Lung (tissue), 12 donors: Measurements from ENCODE around the gene FLVCR1. TPM values are rescaled to one million over a fixed set of nuclear protein-coding genes. Genes with fewer than 3 reads are reported as not detected.
"Not testable (repeated sequence)": the region's sequence is repeated elsewhere in the genome, so short reads cannot be mapped to it uniquely, and the experiment has no call there.

Experiments used
- ATAC-seq: fragments of 200-7000 bp; cut with Tn5 transposase; one replicate; pipeline ENCODE4 v1.9.1; 2020; ENCODE audit warnings: moderate number of reproducible peaks; ENCODE audit not compliant: insufficient read depth, low FRiP score
- DNase-seq, 3 donors: peaks; one replicate each; pipeline ENCODE4 v3.0.0-alpha.2; 2013 to 2017
- H3K27ac ChIP-seq, 2 donors: one replicate each; pipeline ENCODE4 v1.5.1; 2013; ENCODE audit warnings: mild to moderate bottlenecking in 2 of 2, moderate library complexity in 2 of 2, control low read depth in 1 of 2, inconsistent platforms in 1 of 2, low read depth in 1 of 2, low read length in 1 of 2
- H3K27me3 ChIP-seq, 3 donors: one replicate each; pipeline ENCODE4 v1.5.1; 2013; ENCODE audit warnings: low read length in 2 of 3; ENCODE audit not compliant: control insufficient read depth in 3 of 3, insufficient read depth in 3 of 3
- H3K36me3 ChIP-seq, 4 donors: one replicate each; pipeline ENCODE4 v1.5.1; 2013; ENCODE audit warnings: low read length in 4 of 4, mild to moderate bottlenecking in 1 of 4, moderate library complexity in 1 of 4; ENCODE audit not compliant: control insufficient read depth in 4 of 4, insufficient read depth in 4 of 4
- H3K4me1 ChIP-seq, 5 donors: one replicate each; pipeline ENCODE4 v1.5.1; 2013; ENCODE audit warnings: low read length in 5 of 5, mild to moderate bottlenecking in 2 of 5, moderate library complexity in 1 of 5; ENCODE audit not compliant: control insufficient read depth in 5 of 5, insufficient read depth in 5 of 5
- H3K4me3 ChIP-seq: one replicate; pipeline ENCODE4 v1.5.1; 2013; ENCODE audit warnings: mild to moderate bottlenecking, control low read depth, moderate library complexity
- H3K9ac ChIP-seq, 2 donors: one replicate each; pipeline ENCODE4 v1.5.1; 2013; ENCODE audit warnings: low read length in 2 of 2, control low read depth in 1 of 2; ENCODE audit not compliant: insufficient read depth in 1 of 2
- H3K9me3 ChIP-seq, 4 donors: one replicate each; pipeline ENCODE4 v1.5.1; 2013; ENCODE audit warnings: low read length in 3 of 4, mild to moderate bottlenecking in 1 of 4, moderate library complexity in 1 of 4; ENCODE audit not compliant: control insufficient read depth in 4 of 4, insufficient read depth in 3 of 4
- WGBS, 2 donors: extraction: QIAGEN DNeasy Blood & Tissue Kit; methylation state at CpG; one replicate each; pipeline ENCODE4 v1.1.7; 2013; 5-methylcytosine and 5-hydroxymethylcytosine counted together
- polyA plus RNA-seq, 2 donors: library from polyadenylated mRNA; stranded (reverse); fragments of 200-250 nt; gene quantifications; one replicate each; pipeline ENCODE4 v1.2.1, GENCODE V29; 2013
- total RNA-seq, 2 donors: library from RNA; depleted of rRNA in 1 of 2; stranded (reverse); fragments of >200 nt in 1 of 2; gene quantifications; one replicate each; pipeline ENCODE4 v1.2.1, GENCODE V29; 2014 to 2021
- TF ChIP-seq, protein P1 (sequence below): IDR thresholded peaks from 2 replicates; pipeline ENCODE4 v1.5.1; 2012; ENCODE audit warnings: mild to moderate bottlenecking; ENCODE audit errors: control extremely low read depth, extremely low read depth
- donor health status: control.
- donor health status: control.
- donor health status: Bipolar disorder and iron deficiency.
- donor health status: healthy.
- donor health status: DM: yes; HTN: yes; CAD: no.

FLVCR1 gene
- total and polyA plus RNA-seq, 4 donors, result 4.5 to 17.4 (median 6.6) TPM

DNA sequence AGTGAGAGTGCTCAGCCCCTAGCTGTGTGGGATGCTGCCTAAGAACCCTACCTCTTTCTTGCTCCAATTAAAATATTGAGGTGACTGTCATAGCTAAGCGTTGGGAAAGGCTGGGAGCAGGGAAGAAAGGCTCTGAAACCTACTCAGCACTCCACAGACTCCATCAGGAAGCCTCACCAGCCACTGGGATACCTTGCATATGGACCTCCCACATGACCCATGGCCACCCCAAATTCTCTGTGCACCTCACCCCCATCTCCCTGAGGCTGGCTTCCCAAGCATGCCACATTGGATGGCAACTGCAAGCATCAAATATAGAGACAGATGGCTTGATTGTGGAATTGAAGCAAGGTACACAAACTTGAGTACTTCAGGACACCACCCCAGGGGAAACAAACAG, 41.8 kb downstream of the FLVCR1 start:
- 94 to 95% methylated on average over 1 of the region's 1 CpG for WGBS, 2 donors
- peaks cover 0 to 12% (median 6%) of the 10 kb centered on the region in 4 donors for H3K9me3 ChIP-seq
- H3K4me3 ChIP-seq, result no peak overlapping the region
- DNase-seq, result no peak
- peaks cover 12 to 18% (median 15%) of the 10 kb centered on the region in 4 donors for H3K36me3 ChIP-seq
- TF ChIP-seq, protein P1, sequence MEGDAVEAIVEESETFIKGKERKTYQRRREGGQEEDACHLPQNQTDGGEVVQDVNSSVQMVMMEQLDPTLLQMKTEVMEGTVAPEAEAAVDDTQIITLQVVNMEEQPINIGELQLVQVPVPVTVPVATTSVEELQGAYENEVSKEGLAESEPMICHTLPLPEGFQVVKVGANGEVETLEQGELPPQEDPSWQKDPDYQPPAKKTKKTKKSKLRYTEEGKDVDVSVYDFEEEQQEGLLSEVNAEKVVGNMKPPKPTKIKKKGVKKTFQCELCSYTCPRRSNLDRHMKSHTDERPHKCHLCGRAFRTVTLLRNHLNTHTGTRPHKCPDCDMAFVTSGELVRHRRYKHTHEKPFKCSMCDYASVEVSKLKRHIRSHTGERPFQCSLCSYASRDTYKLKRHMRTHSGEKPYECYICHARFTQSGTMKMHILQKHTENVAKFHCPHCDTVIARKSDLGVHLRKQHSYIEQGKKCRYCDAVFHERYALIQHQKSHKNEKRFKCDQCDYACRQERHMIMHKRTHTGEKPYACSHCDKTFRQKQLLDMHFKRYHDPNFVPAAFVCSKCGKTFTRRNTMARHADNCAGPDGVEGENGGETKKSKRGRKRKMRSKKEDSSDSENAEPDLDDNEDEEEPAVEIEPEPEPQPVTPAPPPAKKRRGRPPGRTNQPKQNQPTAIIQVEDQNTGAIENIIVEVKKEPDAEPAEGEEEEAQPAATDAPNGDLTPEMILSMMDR, result no peak
- no peak overlapping the region for H3K9ac ChIP-seq
- H3K27ac ChIP-seq, result no peak overlapping the region
- no peaks in the 10 kb centered on the region for H3K4me1 ChIP-seq
- ATAC-seq, result no peak
- H3K27me3 ChIP-seq, result no peaks in the 10 kb centered on the region

DNA sequence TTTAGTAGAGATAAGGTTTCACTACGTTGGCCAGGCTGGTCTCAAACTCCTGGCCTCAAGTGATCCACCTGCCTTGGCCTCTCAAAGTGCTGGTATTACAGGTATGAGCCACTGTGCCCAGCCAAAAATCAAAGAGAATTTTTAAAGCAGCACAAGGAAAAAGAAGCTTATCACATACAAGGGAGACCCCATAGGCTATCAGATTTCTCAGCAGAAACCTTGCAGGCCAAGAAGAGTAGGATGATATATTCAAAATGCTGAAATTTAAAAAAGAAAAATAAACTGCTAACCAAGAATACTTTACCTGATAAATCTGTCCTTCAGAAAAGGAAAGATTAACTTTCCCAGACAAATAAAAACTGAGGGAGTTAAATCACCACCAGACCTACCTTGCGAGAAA, 43.2 kb downstream of the FLVCR1 start:
- Histone ChIP-seq H3K27ac (no peak overlapping the region), H3K27me3 (no peaks in the 10 kb centered on the region), H3K9ac (no peak overlapping the region), H3K9me3 (peaks cover 0 to 12% (median 6%) of the 10 kb centered on the region in 4 donors), H3K4me1 (no peaks in the 10 kb centered on the region), H3K4me3 (no peak overlapping the region), H3K36me3 (peaks cover 7 to 13% (median 10%) of the 10 kb centered on the region in 4 donors)
- TF ChIP-seq, protein P1, result no peak
- DNase-seq (no peak), ATAC-seq (no peak)
- 71 to 95% methylated on average over 2 of the region's 2 CpGs for WGBS, 2 donors

DNA sequence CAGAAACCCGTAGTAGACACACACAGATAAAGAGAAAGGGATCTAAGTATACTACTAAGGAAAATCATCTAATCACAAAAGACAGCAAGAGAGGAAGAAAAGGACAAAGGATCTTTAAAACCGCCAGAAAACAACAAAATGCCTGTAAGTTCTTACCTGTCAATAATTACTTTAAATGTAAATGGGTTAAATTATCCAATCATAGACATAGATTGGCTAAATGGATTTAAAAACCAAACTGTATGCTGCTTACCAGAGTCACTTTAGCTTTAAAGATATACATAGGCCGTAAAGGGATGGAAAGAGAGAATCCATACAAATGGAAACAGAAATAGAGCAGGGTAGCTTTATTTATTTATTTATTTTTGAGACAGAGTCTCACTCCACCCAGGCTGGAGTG, 44.0 kb downstream of the FLVCR1 start:
- Histone ChIP-seq H3K36me3 (peaks cover 7 to 13% (median 9%) of the 10 kb centered on the region in 4 donors), H3K27me3 (peaks cover 0 to under 1% (median 0%) of the 10 kb centered on the region in 3 donors), H3K4me1 (no peaks in the 10 kb centered on the region), H3K4me3 (no peak overlapping the region), H3K9ac (no peak overlapping the region), H3K9me3 (peaks cover 0 to 12% (median 6%) of the 10 kb centered on the region in 4 donors), H3K27ac (no peak overlapping the region)
- ATAC-seq (no peak), DNase-seq (no peak)
- TF ChIP-seq, protein P1, result no peak
- 81 to 97% methylated on average over 3 of the region's 3 CpGs for WGBS, 2 donors

DNA sequence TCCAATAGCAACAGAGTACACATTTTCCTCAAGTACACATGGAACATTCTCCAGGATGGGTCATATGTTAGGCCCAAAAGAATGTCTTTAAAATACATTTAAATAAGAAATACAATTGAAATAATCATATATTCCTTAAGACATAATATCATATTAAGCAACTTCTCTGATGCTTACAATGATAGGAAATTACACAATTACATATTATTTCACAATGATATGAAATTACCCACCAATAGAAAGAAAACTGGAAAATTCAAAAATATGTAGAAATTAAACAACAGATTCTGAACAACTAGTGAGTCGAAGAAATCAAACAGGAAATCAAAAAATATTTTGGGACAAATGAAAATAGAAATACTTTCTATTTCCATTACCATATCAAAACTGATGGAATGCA, 45.6 kb downstream of the FLVCR1 start:
- no peak for ATAC-seq
- H3K27ac ChIP-seq, result no peak overlapping the region
- no peaks in the 10 kb centered on the region for H3K4me1 ChIP-seq
- DNase-seq, result no peak
- peaks cover 0 to 2% (median 0%) of the 10 kb centered on the region in 3 donors for H3K27me3 ChIP-seq
- H3K9me3 ChIP-seq, result peaks cover 0 to 12% (median 6%) of the 10 kb centered on the region in 4 donors
- WGBS, 2 donors, result 50 to 85% methylated on average over 1 of the region's 1 CpG
- H3K36me3 ChIP-seq, result peaks cover 4 to 8% (median 6%) of the 10 kb centered on the region in 4 donors
- H3K9ac ChIP-seq, result no peak overlapping the region
- TF ChIP-seq, protein P1, result no peak
- no peak overlapping the region for H3K4me3 ChIP-seq

DNA sequence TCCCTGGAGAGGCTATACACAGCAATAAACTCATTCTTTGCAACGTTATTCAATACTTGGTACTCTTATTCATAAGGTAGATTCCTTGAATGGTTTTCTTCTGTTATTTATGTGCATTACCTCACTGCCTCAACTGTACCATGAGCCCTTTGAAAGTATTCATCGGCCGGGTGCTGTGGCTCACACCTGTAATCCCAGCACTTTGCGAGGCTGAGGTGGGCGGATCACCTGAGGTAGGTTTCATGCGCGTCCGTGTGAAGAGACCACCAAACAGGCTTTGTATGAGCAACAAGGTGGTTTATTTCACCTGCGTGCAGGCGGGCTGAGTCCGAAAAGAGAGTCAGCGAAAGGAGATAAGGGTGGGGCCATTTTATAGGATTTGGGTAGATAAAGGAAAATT, 50.0 kb downstream of the FLVCR1 start:
- H3K4me3 ChIP-seq, H3K9ac ChIP-seq, H3K4me1 ChIP-seq, ATAC-seq, H3K27ac ChIP-seq, H3K36me3 ChIP-seq, H3K9me3 ChIP-seq, DNase-seq, H3K27me3 ChIP-seq: not testable (repeated sequence)
- WGBS, 2 donors, result 79 to 88% methylated on average over 12 of the region's 12 CpGs
